GM18508 (cell line): ENCODE data around the gene ABHD17A.
"Not testable (repeated sequence)": the region's sequence is repeated elsewhere in the genome, so short reads cannot be mapped to it uniquely, and the experiment has no call there.

Experiments used
- ATAC-seq: cut with Tn5 transposase; IDR thresholded peaks from one replicate; pipeline ENCODE4 v1.9.1; 2021; ENCODE audit warnings: moderate number of reproducible peaks; ENCODE audit not compliant: insufficient read depth, unreplicated experiment

Gene ABHD17A

DNA sequence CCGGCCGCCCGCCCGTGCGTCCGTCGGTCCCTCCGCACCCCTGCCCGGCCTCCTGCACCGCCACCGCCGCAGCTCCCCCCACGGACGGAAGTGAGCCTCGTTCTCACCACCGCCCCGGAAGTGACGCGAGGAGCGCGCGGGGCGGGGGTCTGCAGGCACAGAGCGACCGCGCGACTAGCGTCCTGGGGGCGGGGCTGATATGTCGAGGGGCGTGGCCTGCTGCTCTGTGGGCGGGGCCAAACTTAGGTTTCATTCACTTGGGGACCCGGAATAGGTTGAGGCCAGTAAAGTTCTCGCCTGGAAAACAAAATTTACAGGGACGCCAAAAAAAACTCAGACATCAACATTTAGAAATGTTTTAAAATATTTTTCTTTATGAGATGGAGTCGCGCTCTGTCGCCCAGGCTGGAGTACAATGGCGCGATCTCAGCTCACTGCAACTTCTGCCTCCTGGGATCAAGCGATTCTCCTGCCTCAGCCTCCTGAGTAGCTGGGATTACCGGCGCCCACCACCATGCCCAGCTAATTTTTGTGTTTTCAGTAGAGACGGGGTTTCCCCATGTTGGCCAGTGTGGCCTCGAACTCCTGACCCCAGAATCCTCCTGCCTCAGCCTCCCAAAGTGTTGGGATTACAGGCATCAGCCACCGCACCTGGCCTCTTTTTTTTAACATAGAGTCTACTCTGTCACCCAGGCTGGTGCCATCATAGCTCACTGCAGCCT is at the start of gene ABHD17A:
TSS of gene ABHD17A (minus strand) at position 99 of the 722 bp plus-strand sequence. CDS start 3,930 bp downstream, outside the sequence.
- ATAC-seq: not testable (repeated sequence)

DNA sequence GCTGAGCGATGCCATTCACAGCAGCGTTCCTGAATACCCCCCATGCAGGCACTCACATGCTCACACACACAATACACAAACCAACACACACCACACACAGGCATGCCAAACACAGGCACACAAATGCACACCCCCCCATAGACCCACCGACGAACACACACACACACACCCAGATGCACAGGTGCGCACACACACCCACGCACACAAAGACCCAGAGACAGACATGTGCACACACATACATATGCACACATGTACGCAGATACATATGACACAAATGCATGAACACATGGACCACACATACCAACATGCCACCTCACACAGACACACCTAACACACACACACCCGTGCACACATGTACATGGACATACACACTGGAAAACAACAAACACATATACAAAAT is 48.6 kb upstream of the ABHD17A start:
- ATAC-seq: no peak

- ATAC-seq: no peak
Observed at GRCh38 chr19:1933244-1933643, 47.9 kb upstream of the ABHD17A start.

- no peak for ATAC-seq
Observed at GRCh38 chr19:1932395-1932794, 47.1 kb upstream of the ABHD17A start.

DNA sequence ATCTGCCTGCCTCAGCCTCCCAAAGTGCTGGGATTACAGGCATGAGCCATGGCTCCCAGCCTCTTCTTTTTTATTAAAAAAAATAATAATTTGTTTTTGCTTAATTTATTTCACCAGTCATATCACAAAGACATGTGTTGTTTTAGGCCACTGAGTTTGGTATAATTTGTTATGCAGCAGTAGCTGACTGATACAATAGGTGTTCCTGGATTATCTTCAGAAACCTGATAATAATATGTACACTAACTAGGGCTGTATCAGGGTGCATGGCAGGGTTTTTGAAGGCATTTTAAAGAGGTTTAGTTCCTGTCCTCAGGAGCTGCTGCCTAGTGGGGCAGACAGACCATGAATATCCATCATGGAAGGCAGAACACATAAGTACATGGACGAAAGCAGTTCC is 46.1 kb upstream of the ABHD17A start:
- no peak for ATAC-seq

GRCh38 chr19:1929021-1929742 is 43.9 kb upstream of the ABHD17A start:
- no peak for ATAC-seq

- ATAC-seq: no peak
Observed at GRCh38 chr19:1925544-1925943, 40.2 kb upstream of the ABHD17A start.

DNA sequence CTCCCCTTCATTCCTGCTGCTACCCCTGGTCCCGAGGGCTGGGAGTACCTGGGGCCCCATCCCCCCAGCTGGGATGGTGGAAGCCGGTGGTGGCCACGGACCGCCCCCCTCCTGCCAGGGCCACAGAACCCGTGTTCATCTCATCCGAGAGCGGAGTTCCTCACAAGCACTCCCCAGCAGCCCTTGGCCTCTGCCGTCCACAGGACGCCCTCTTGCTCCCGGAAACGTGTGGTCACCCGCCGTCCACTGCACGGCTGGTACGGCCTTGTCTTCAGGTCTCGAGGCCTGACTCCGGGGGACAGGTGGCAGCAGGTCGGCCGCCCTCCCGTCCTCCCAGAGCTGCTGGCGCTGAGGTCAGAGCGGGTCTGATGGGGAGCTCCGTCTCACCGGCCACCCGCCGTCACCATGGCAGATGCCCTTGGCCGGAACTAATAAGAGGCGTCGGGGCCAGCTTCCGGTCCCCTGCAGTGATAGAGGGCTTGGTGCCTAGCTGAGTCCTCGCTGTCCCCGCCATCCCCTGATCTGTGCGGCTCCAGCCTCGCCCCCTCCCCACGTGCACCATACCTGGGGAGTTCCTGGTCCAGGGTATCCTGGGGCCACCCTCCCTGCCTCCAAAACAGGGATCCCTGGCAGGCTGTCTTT is 39.1 kb upstream of the ABHD17A start:
- ATAC-seq: no peak

GRCh38 chr19:1923319-1923718 is 38.0 kb upstream of the ABHD17A start:
- ATAC-seq: no peak

DNA sequence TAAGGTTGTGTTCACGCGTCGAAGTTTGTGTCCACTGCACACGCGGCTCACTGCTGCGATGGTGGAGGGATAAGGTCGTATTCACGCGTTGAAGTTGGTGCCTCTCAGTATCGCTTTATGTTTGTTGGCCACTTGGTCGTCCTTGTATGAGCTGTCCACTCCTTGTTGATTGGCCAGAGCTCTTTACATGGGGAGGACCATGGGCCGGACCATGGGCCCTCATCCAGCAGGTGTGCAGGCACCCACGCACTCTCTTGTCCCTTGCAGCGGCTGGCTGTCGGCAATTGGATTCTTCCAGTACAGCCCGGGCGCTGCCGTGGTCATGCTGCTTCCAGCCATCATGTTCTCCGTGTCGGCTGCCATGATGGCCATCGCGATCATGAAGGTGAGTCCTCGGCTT is 37.5 kb upstream of the ABHD17A start:
- no peak for ATAC-seq

DNA sequence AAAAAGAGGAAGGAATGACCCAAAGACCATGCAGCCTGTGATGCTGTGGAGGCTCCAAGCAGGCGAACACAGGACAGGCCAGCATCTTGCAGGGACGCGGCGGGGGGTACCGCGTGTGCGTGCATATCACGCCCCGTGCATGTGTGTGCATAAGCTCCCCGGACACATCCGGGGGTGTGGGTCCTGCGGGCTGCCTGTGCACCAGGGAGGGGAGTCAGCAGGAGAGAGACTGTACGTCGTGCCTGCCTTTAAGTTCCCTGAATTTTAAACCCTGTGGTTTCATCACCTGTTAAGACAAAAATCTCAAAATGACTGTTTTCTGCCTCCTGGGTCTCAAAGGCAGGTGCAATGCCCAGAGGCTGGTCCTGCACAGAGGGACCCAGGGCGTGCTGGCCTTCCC is 36.5 kb upstream of the ABHD17A start:
- no peak for ATAC-seq

DNA sequence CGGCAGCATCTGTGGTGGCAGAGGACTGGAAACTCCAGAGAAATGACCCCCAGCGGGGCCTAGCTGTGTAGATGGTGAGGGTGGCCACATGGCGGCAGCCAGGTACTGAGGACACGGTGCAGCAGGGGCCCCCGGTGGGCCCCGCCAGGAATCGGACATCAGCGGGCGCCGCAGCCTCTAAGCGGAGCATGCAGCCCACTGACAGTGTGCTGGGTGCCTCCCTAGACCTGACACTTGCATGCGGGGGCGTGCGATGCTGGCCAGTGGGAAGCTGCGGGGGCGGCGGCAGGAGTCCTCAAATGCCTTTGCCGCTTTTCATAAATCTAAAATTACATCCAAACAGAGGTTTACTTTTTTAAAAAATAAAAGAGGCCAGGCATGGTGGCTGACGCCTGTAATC is 36.0 kb upstream of the ABHD17A start:
- no peak for ATAC-seq

DNA sequence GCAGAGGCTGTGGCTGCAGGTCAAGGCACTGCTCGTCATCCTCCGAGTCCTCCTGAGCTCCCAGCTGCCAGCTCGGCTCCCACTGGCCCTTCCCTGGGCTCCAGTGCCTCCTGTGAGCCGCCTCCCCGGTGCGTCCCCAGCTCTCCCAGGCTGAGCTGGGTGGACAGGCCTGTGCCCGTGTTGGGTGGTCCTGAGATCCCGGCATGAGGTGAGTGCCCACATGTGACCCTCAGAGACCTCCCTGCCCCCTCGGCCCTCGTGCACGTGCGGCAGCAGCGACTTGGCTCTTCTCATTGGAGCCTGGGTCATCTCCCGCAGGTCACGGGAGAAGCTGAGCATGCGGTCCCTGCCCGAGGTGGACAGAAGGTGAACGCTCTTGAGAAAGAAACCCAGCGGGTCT is 35.3 kb upstream of the ABHD17A start:
- no peak for ATAC-seq

GRCh38 chr19:1918975-1919374 is 33.7 kb upstream of the ABHD17A start:
- ATAC-seq: no peak

DNA sequence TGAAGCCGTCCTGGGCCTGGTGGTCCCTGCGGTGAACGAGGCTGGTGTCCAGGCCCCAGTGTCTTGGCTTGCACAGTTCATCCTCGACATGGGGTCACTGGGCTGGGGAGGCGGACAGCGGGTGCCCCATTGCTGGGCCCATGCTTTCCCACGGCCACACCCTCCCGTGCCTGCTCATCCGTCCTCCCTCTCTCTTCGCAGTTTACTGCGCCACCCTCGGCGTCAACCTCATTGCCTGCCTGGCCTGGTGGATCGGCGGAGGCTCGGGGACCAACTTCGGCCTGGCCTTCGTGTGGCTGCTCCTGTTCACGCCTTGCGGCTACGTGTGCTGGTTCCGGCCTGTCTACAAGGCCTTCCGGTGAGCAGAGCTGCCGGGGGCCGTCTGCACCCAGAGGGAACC is 32.6 kb upstream of the ABHD17A start:
- no peak for ATAC-seq

- no peak for ATAC-seq
Observed at GRCh38 chr19:1917146-1917545, 31.9 kb upstream of the ABHD17A start.

DNA sequence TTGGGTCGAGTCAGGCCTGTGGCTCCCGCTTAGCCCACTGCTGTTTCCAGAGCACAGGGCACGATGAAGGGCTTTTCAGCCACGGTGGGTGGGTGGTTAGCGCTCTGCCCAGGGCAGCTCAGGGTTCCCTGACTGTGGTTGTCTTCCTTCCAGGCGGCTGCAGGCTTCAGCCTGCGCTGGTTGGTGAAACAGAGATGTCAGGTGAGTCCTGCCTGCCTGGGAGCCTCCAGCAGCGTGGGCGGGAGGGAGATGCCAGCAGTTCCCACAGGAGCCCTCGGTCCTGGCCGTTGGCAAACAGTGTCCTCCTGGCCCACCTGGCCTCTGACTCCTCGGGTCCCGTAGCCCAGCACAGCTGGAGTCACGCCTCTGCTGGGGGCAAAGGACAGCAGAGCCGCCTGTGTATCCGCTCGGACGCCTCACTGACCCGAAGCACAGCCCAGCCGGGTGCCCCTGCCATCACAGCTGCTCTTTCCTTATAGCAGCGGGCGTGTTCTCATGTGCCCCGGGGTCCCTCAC is 29.6 kb upstream of the ABHD17A start:
- no peak for ATAC-seq

DNA sequence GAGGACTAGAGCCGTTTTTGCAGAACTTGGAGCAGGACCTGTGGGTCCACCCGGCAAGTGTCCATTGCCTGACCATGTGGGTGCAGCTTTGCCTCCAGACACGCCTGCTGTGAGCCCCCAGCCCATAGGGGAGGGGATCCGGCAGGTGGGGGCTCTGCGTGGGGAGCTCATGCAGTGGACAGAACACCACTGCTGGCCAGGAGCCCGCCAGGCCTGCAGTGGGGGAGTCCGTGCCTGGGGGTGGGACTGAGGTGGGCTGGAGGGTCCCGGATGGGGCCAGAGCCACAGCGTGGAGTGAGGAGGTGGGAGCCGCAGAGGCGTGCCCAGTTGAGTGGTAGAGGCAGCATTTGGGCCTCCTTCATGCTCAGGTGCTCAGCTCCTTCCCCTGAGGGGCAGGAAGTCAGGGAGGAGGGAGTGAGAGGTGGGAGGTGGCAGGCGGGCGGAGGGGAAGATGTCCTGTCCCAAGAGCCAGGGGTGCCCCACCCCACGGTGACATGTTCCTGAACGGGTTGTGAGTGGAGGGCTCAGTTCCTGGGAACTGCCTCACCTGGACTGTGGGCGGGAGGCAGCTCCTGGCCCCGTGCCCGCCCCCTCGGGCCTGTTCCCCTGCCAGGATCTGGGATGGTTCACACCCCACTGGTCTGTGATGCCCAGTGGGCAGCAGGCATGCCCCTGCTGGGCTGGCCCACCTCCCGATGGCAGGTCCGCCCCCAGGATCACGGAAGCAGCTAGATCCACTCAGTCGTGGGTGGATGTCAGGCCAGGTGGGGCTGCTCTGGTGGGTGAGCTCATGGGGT is 28.7 kb upstream of the ABHD17A start:
- no peak for ATAC-seq

DNA sequence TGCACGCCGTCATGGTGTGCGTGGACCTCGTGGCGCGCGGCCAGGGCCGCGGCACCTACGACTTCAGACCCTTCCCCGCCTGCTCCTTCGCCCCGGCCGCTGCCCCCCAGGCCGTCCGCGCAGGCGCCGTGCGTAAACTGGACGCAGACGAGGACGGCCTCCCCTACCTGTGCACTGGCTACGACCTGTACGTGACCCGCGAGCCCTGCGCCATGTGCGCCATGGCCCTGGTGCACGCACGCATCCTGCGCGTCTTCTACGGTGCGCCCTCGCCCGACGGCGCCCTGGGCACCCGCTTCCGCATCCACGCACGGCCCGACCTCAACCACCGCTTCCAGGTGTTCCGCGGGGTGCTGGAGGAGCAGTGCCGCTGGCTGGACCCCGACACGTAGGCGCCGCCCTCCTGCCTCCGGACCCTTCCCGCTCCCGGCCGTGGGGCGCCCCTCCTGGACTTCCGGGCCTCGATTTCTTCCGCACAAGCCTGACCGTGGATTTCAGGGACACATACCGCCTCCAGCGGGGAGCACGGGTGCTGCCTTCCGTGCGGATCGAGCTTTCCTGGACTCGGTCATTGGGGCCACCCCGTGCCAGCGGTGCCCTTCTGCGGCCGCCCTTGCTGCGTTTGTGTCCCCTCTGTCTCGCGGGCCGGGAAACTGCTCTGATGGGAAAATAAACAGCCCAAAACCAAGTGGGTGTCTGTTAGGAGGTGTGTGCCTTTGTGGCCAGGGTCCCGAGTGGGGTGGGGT is 27.6 kb upstream of the ABHD17A start:
- no peak for ATAC-seq

DNA sequence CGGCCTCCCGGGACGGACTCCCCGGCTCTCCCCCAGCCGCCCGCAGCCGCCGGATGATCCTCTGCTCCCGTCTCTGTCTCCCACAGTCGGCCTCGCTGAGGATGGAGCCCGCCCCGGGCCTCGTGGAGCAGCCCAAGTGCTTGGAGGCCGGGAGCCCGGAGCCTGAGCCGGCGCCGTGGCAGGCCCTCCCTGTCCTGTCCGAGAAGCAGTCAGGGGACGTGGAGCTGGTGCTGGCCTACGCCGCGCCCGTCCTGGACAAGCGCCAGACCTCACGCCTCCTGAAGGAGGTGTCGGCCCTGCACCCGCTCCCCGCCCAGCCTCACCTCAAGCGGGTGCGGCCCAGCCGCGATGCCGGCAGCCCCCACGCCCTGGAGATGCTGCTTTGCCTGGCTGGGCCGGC is 26.7 kb upstream of the ABHD17A start:
- no peak for ATAC-seq
